ENCODE data around the gene CGB7. TPM values are rescaled to one million over a fixed set of nuclear protein-coding genes. Genes with fewer than 3 reads are reported as not detected.
"Not testable (repeated sequence)": the region's sequence is repeated elsewhere in the genome, so short reads cannot be mapped to it uniquely, and the experiment has no call there.

Gene CGB7
- total RNA-seq, 4 donors from 2014 or later, result 0.20 TPM; not detected in 3

GRCh38 chr19:49022116-49022515 lies 35.4 kb downstream of the CGB7 start:
- in situ Hi-C loops (cut with MboI; ENCODE audit: low pct_ligation_motif_present in 1 of 4, low pct_unique_long_range_greater_than_20kb in 1 of 4, low sequenced_read_pairs in 3 of 4) (no loop called here), intact Hi-C loops (cut with DNase I; ENCODE audit: low total_unique reads) (no loop called here)
- TF ChIP-seq EP300 (IDR thresholded peaks at IDR 0.05; ENCODE audit: low read depth), result no peak
- Histone ChIP-seq H3K27me3 (peaks cover 40% of the 10 kb centered on the region), H3K27ac (no peak overlapping the region), H3K9me3 (no peaks in the 10 kb centered on the region), H3K4me3 (no peak overlapping the region), H3K36me3 (no peaks in the 10 kb centered on the region), H3K4me1 (peaks cover 9 to 25% (median 23%) of the 10 kb centered on the region in 4 donors)
- no peak for DNase-seq
- WGBS, 2 donors (ENCODE audit: low coverage in 1 of 2), result 88 to 94% methylated on average over 8 to 9 of the region's 9 CpGs

DNA sequence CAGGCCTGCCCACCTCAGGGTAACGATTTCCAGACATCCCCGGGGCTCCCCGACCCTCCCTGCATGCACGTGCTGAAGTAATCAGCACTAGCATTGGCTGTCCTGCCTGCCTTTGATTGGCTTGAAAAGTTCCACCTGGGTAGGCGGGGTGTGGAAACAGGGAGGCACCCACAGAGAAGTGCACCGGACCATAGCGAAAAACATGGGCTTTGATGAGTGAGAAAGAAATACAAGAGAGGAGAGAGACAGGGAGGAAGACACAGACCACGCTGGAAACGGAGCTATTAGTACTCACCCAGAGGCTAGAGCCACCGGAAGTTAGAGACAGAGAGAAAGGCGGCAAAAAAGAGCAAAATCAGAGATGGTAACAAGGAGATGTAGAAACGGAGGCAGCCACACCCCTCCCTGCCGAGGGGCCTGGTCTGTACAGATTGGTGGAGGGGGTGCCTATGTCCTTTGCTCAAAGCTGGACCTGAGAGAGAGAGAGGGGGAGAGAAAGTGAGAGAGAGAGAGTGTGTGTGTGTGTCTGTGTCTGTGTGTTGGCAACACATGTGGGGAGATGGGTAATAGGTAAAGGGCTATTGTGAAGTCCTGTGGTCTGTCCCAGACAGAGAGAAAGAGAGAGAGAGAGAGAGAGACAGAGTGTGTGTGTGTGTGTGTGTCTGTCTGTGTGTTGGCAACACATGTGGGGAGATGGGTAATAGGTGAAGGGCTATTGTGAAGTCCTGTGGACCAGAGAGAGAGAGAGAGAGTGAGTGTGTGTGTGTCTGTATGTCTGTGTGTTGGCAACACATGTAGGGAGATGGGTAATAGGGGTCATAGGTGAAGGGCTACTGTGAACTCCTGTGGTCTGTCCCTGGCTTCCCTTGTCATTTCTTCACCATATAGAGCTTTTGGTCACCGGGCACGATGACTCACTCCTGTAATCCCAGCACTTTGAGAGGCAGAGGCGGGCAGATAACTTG lies 36.3 kb downstream of the CGB7 start:
- peaks cover 9 to 25% (median 23%) of the 10 kb centered on the region in 4 donors for H3K4me1 ChIP-seq
- H3K9me3 ChIP-seq, result no peaks in the 10 kb centered on the region
- intact Hi-C loops (cut with DNase I; ENCODE audit: low total_unique reads), result no loop called here
- peaks cover 40% of the 10 kb centered on the region for H3K27me3 ChIP-seq
- no peak overlapping the region for H3K4me3 ChIP-seq
- 14 to 28% methylated on average over 4 to 16 of the region's 16 CpGs for WGBS, 2 donors (ENCODE audit: low coverage in 1 of 2)
- in situ Hi-C loops (cut with MboI; ENCODE audit: low pct_ligation_motif_present in 1 of 4, low pct_unique_long_range_greater_than_20kb in 1 of 4, low sequenced_read_pairs in 3 of 4), result no loop called here
- H3K36me3 ChIP-seq, result no peaks in the 10 kb centered on the region
- no peak for DNase-seq
- no peak overlapping the region for H3K27ac ChIP-seq
- no peak for TF ChIP-seq POLR2AphosphoS5 (IDR thresholded peaks at IDR 0.05)
- no peak for TF ChIP-seq EP300 (IDR thresholded peaks at IDR 0.05; ENCODE audit: low read depth)
- TF ChIP-seq CTCF (IDR thresholded peaks at IDR 0.05), result no peak
- TF ChIP-seq POLR2A (IDR thresholded peaks at IDR 0.05), result no peak

GRCh38 chr19:49020342-49020741 lies 37.2 kb downstream of the CGB7 start:
- in situ Hi-C loops (cut with MboI; ENCODE audit: low pct_ligation_motif_present in 1 of 4, low pct_unique_long_range_greater_than_20kb in 1 of 4, low sequenced_read_pairs in 3 of 4), result no loop called here
- Histone ChIP-seq H3K9me3 (no peaks in the 10 kb centered on the region), H3K4me1 (peaks cover 9 to 25% (median 23%) of the 10 kb centered on the region in 4 donors), H3K4me3 (no peak overlapping the region), H3K27me3 (peaks cover 40% of the 10 kb centered on the region), H3K36me3 (no peaks in the 10 kb centered on the region), H3K27ac (no peak overlapping the region)
- WGBS, 2 donors (ENCODE audit: low coverage in 1 of 2), result 71% methylated on average over 11 of the region's 11 CpGs; no CpG with 5 or more reads in 1 of the 2 donors
- TF ChIP-seq CTCF (IDR thresholded peaks at IDR 0.05) (no peak), POLR2A (IDR thresholded peaks at IDR 0.05) (no peak), EP300 (IDR thresholded peaks at IDR 0.05; ENCODE audit: low read depth) (no peak), POLR2AphosphoS5 (IDR thresholded peaks at IDR 0.05) (no peak)
- no peak for DNase-seq
- intact Hi-C loops (cut with DNase I; ENCODE audit: low total_unique reads), result no loop called here

GRCh38 chr19:49019242-49019932 lies 38.2 kb downstream of the CGB7 start:
- Histone ChIP-seq H3K4me1 (peaks cover 9 to 25% (median 23%) of the 10 kb centered on the region in 4 donors), H3K36me3 (no peaks in the 10 kb centered on the region), H3K9me3 (no peaks in the 10 kb centered on the region), H3K27me3 (peaks cover 40% of the 10 kb centered on the region), H3K4me3 (peak overlapping the region in 3 of 4 donors; percentile 30 to 59 (median 39)), H3K27ac (no peak overlapping the region)
- intact Hi-C loops (cut with DNase I; ENCODE audit: low total_unique reads) (no loop called here), in situ Hi-C loops (cut with MboI; ENCODE audit: low pct_ligation_motif_present in 1 of 4, low pct_unique_long_range_greater_than_20kb in 1 of 4, low sequenced_read_pairs in 3 of 4) (no loop called here)
- DNase-seq, result peak; percentile 84
- WGBS, 2 donors (ENCODE audit: low coverage in 1 of 2), result 29% methylated on average over 32 of the region's 41 CpGs; no CpG with 5 or more reads in 1 of the 2 donors
- TF ChIP-seq POLR2AphosphoS5 (IDR thresholded peaks at IDR 0.05), result no peak
- TF ChIP-seq EP300 (IDR thresholded peaks at IDR 0.05; ENCODE audit: low read depth), result no peak
- peak in 1 of 5 experiments; percentile 12 for TF ChIP-seq CTCF (IDR thresholded peaks at IDR 0.05)

DNA sequence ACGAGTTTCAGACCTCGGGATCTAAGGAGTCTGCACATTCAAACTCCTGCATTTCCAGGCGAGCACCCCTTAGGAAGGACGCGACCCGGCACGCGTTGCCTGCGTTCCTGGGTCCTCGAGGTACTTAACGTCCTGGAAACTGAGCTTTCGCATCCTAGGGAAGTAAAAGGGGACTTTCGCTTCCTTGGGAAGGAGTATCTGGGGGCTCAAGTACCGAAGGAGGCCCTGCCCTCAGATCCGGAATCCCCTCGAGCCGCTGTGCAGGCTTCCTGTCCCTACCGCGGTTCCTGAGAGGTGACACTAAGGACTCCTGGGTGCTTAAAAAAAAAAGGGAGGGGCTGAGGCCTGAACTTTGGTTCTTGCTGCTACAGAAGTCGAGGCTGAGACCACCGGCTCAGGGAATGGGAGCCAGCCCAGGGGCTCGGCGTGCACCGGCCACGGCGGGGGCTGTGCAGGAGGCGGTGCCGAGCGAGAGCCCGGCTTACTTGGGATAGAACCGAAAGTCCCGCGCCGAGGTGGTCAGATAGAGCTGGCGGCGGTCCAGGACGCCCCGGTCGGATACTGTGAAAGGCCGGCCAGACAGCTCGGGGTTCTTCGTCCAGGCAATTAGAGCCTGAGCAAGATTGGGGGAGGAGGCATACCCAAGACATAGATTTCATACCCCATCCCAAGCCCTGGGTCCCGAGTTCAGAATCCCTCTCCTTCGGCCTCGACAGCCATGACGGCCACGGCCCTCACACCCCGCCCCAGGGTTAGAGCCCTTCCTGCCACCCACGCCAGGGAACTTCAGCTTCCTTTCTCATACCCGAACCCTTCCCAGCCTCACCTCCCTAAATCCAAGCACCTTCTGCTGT lies 38.9 kb downstream of the CGB7 start:
- in situ Hi-C loops (cut with MboI; ENCODE audit: low pct_ligation_motif_present in 1 of 4, low pct_unique_long_range_greater_than_20kb in 1 of 4, low sequenced_read_pairs in 3 of 4); H3K27ac ChIP-seq; intact Hi-C loops (cut with DNase I; ENCODE audit: low total_unique reads); H3K9me3 ChIP-seq; H3K36me3 ChIP-seq: not testable (repeated sequence)
- Histone ChIP-seq H3K4me1 (peaks cover 9 to 25% (median 23%) of the 10 kb centered on the region in 4 donors), H3K27me3 (peaks cover 40% of the 10 kb centered on the region), H3K4me3 (peak overlapping the region; percentile 19 to 59 (median 34))
- DNase-seq, result peak; percentile 27
- 3% methylated on average over 44 of the region's 50 CpGs; no CpG with 5 or more reads in 1 of the 2 donors for WGBS, 2 donors (ENCODE audit: low coverage in 1 of 2)

Measured in transverse colon (tissue), 4 donors.